PFSK-1 (cell line): ENCODE results near the gene SENP2.

Experiments used
- FOXP2 ChIP-seq: optimal IDR thresholded peaks from 2 replicates; pipeline ENCODE3; 2011; ENCODE audit warnings: borderline replicate concordance, control low read depth, inconsistent platforms; ENCODE audit not compliant: insufficient read depth; ENCODE audit errors: extremely low read length, extremely low read depth
- POLR2AphosphoS5 ChIP-seq: IDR thresholded peaks from 2 replicates; pipeline ENCODE4 v1.6.1; 2012; ENCODE audit warnings: low read depth, mild to moderate bottlenecking, control low read depth, low read length, moderate library complexity
- REST ChIP-seq, 2 experiments: IDR thresholded peaks; 2 replicates each; pipeline versions ENCODE4 v1.6.1 to v1.8.0; 2011 to 2012; ENCODE audit warnings: low read depth in 2 of 2, low read length in 2 of 2, control low read depth in 1 of 2, inconsistent platforms in 1 of 2, mild to moderate bottlenecking in 1 of 2, moderate library complexity in 1 of 2; ENCODE audit not compliant: insufficient read depth in 1 of 2
- SIN3A ChIP-seq: IDR thresholded peaks from 2 replicates; pipeline ENCODE4 v1.6.1; 2012; ENCODE audit warnings: mild to moderate bottlenecking, low read length, moderate library complexity, borderline replicate concordance; ENCODE audit not compliant: insufficient read depth
- TAF1 ChIP-seq: IDR thresholded peaks from 2 replicates; pipeline ENCODE4 v1.6.1; 2012; ENCODE audit warnings: low read length, control low read depth, borderline replicate concordance; ENCODE audit not compliant: insufficient read depth

Gene SENP2

GRCh38 chr3:185549651-185550111, 36.4 kb upstream of the SENP2 start:
- TF ChIP-seq REST (IDR thresholded peaks at IDR 0.05; ENCODE audit: insufficient read depth in 1 of 2, low read depth in 2 of 2, low read length in 2 of 2) (no peak), SIN3A (no peak), TAF1 (no peak), POLR2AphosphoS5 (no peak), FOXP2 (no peak)

- TF ChIP-seq REST (IDR thresholded peaks at IDR 0.05; ENCODE audit: insufficient read depth in 1 of 2, low read depth in 2 of 2, low read length in 2 of 2) (no peak), POLR2AphosphoS5 (peak; percentile 27; the same call in 1 of the 2 replicates)
Observed at GRCh38 chr3:185552358-185552877, 33.7 kb upstream of the SENP2 start, which contains the start of gene LIPH. TSS of gene LIPH (minus strand) at chr3:185552588. CDS start at chr3:185552471, 117 bp downstream.

GRCh38 chr3:185555101-185555501, 31.0 kb upstream of the SENP2 start:
- no peak for TF ChIP-seq POLR2AphosphoS5

- TF ChIP-seq POLR2AphosphoS5 (no peak), SIN3A (no peak), REST (IDR thresholded peaks at IDR 0.05; ENCODE audit: insufficient read depth in 1 of 2, low read depth in 2 of 2, low read length in 2 of 2) (no peak), FOXP2 (no peak), TAF1 (no peak)
Observed at GRCh38 chr3:185555860-185556347, 30.2 kb upstream of the SENP2 start.

GRCh38 chr3:185558395-185558794, 27.7 kb upstream of the SENP2 start:
- TF ChIP-seq FOXP2 (no peak), SIN3A (no peak), REST (IDR thresholded peaks at IDR 0.05; ENCODE audit: insufficient read depth in 1 of 2, low read depth in 2 of 2, low read length in 2 of 2) (no peak), TAF1 (no peak), POLR2AphosphoS5 (no peak)
